HepG2 (cell line): ENCODE data around the gene PKNOX2. TPM values are rescaled to one million over a fixed set of nuclear protein-coding genes. Genes with fewer than 3 reads are reported as not detected.

Source experiments
- ATAC-seq: fragments of 200-7000 bp; cut with Tn5 transposase; 3 replicates; pipeline ENCODE4 v1.9.1; 2020; ENCODE audit warnings: mild to moderate bottlenecking, moderate library complexity
- BruUV-seq: library from RNA; stranded (reverse); fragments of 400-500 nt; replicated peaks from 2 replicates; lab custom pipeline; 2021; lab: Mats Ljungman, UMichigan
- CTCF ChIA-PET: fragments of 300-600 bp; formaldehyde crosslinking; extraction: SDS; loops from one replicate; lab custom pipeline; 2021; ENCODE audit warnings: low total read pairs, inconsistent platforms, low intra/inter-chr PET ratio; lab: Yijun Ruan, JAX
- POLR2A ChIA-PET: fragments of 350-600 bp; sonication (Branson Sonifier 250); formaldehyde crosslinking; loops from one replicate; lab custom pipeline; 2020; ENCODE audit warnings: antibody characterized with exemption, inconsistent platforms; lab: Yijun Ruan, JAX
- DNase-seq: peaks from one replicate; pipeline ENCODE4 v3.0.0-alpha.2; 2015; ENCODE audit warnings: low spot score
- FAIRE-seq: peaks from 3 replicates; lab custom pipeline; 2011; peaks lifted over from hg19 to GRCh38; lab: Jason Lieb, UNC
- H2AFZ ChIP-seq: one replicate; pipeline ENCODE4 v1.6.1; 2011; ENCODE audit warnings: low read length, inconsistent platforms
- H3K27ac ChIP-seq: fragments of 300-600 bp; 3 replicates; pipeline ENCODE4 v1.8.0; 2011; ENCODE audit warnings: mixed run types, mild to moderate bottlenecking, mixed read lengths, low read length, inconsistent platforms; ENCODE audit not compliant: insufficient read depth; ENCODE audit errors: extremely low read length
- H3K27me3 ChIP-seq, 2 experiments: fragments of 200-600 bp in 1 of 2; 2 replicates in 1 of 2; 3 replicates in 1 of 2; pipeline versions ENCODE4 v1.6.0 to v1.8.0; 2011; ENCODE audit warnings: low read length in 2 of 2, mild to moderate bottlenecking in 2 of 2, moderate library complexity in 2 of 2, inconsistent platforms in 1 of 2; ENCODE audit not compliant: insufficient read depth in 2 of 2, control insufficient read depth in 1 of 2
- H3K36me3 ChIP-seq, 2 experiments: fragments of 200-600 bp in 1 of 2; replicated peaks in 1 of 2; 2 replicates in 1 of 2; 3 replicates in 1 of 2; pipeline versions ENCODE4 v1.5.1 to v1.8.0; 2011; ENCODE audit warnings: low read length in 2 of 2, inconsistent platforms in 1 of 2; ENCODE audit not compliant: insufficient read depth in 2 of 2, control insufficient read depth in 1 of 2
- H3K4me1 ChIP-seq: 2 replicates; pipeline ENCODE4 v1.5.1; 2012; ENCODE audit warnings: low read length, inconsistent platforms; ENCODE audit not compliant: insufficient read depth
- H3K4me2 ChIP-seq: 2 replicates; pipeline ENCODE4 v1.6.0; 2011; ENCODE audit warnings: low read depth, low read length, inconsistent platforms
- H3K4me3 ChIP-seq, 3 experiments: fragments of 200-600 bp in 1 of 3; sonication (generic), shearing (Covaris generic) in 1 of 3; replicated peaks in 1 of 3; 2 replicates each; pipeline ENCODE4 v1.5.1; 2011 to 2016; ENCODE audit warnings: low read length in 3 of 3, inconsistent platforms in 2 of 3, low read depth in 2 of 3, mild to moderate bottlenecking in 2 of 3, control low read depth in 1 of 3, mixed read lengths in 1 of 3; ENCODE audit not compliant: insufficient read depth in 1 of 3
- H3K79me2 ChIP-seq: one replicate; pipeline ENCODE4 v1.6.1; 2011; ENCODE audit warnings: low read length, inconsistent platforms; ENCODE audit not compliant: insufficient read depth
- H3K9ac ChIP-seq: 2 replicates; pipeline ENCODE4 v1.6.0; 2011; ENCODE audit warnings: mild to moderate bottlenecking, low read depth, low read length, inconsistent platforms; ENCODE audit not compliant: insufficient read depth
- H3K9me3 ChIP-seq: 2 replicates; pipeline ENCODE4 v1.5.1; 2012; ENCODE audit warnings: mild to moderate bottlenecking, low read length
- H4K20me1 ChIP-seq: 2 replicates; pipeline ENCODE4 v1.6.0; 2011; ENCODE audit warnings: inconsistent platforms, mild to moderate bottlenecking, low read length, moderate library complexity; ENCODE audit not compliant: insufficient read depth
- ARNT ChIP-seq: fragments of 450-650 bp; IDR thresholded peaks from 2 replicates; pipeline ENCODE4 v1.6.1; 2017
- CEBPG ChIP-seq: IDR thresholded peaks from 2 replicates; pipeline ENCODE4 v1.6.1; 2016
- GFI1 ChIP-seq: sonication (generic); formaldehyde crosslinking; IDR thresholded peaks from 2 replicates; pipeline ENCODE4 v1.5.0; 2020; ENCODE audit warnings: missing genetic modification reagents, mild to moderate bottlenecking, borderline replicate concordance
- NONO ChIP-seq, 2 experiments: fragments of 450-650 bp in 1 of 2; sonication (generic) in 1 of 2; formaldehyde crosslinking in 1 of 2; IDR thresholded peaks in 1 of 2; conservative IDR thresholded peaks in 1 of 2; 2 replicates each; pipeline versions ENCODE4 v1.6.1 to v1.8.0; 2017 to 2022; ENCODE audit warnings: mild to moderate bottlenecking in 1 of 2, missing genetic modification reagents in 1 of 2, moderate library complexity in 1 of 2
- NR2F1 ChIP-seq, 2 experiments: fragments of 450-650 bp in 1 of 2; formaldehyde crosslinking in 1 of 2; IDR thresholded peaks; 2 replicates each; pipeline versions ENCODE4 v1.5.0 to v1.6.1; 2016 to 2020; ENCODE audit warnings: mild to moderate bottlenecking in 1 of 2, missing compliant biosample characterization in 1 of 2, missing genetic modification reagents in 1 of 2, moderate library complexity in 1 of 2
- PCBP1 ChIP-seq: fragments of 200-400 bp; formaldehyde crosslinking; IDR thresholded peaks from 2 replicates; pipeline ENCODE4 v1.6.1; 2017; ENCODE audit warnings: mild to moderate bottlenecking, low read depth, low read length, borderline replicate concordance
- RAD21 ChIP-seq: fragments of 450-650 bp; formaldehyde crosslinking; IDR thresholded peaks from 2 replicates; pipeline ENCODE4 v1.5.0; 2020; ENCODE audit warnings: mild to moderate bottlenecking
- RFX3 ChIP-seq: IDR thresholded peaks from 2 replicates; pipeline ENCODE4 v1.6.1; 2016; ENCODE audit warnings: missing biosample characterization, missing genetic modification reagents
- SUZ12 ChIP-seq: fragments of 150-350 bp; IDR thresholded peaks from 2 replicates; pipeline ENCODE4 v1.6.1; 2014; ENCODE audit warnings: low read depth, low read length
- TCF7 ChIP-seq: sonication (generic); IDR thresholded peaks from 2 replicates; pipeline ENCODE4 v1.6.1; 2016; ENCODE audit warnings: antibody characterized with exemption, low read depth
- ZFY ChIP-seq: sonication (generic); formaldehyde crosslinking; IDR thresholded peaks from 2 replicates; pipeline ENCODE4 v1.4.0; 2020; ENCODE audit warnings: missing genetic modification reagents
- ZNF230 ChIP-seq: sonication (generic); formaldehyde crosslinking; IDR thresholded peaks from 2 replicates; pipeline ENCODE4 v1.4.0; 2020; ENCODE audit warnings: mild to moderate bottlenecking, missing genetic modification reagents
- ZNF430 ChIP-seq: sonication (generic); formaldehyde crosslinking; IDR thresholded peaks from 2 replicates; pipeline ENCODE4 v1.9.0; 2021; ENCODE audit warnings: mild to moderate bottlenecking, missing genetic modification reagents
- ZNF441 ChIP-seq: sonication (generic); formaldehyde crosslinking; IDR thresholded peaks from 2 replicates; pipeline ENCODE4 v1.7.0; 2021; ENCODE audit warnings: missing genetic modification reagents, borderline replicate concordance
- ZNF556 ChIP-seq: sonication (generic); formaldehyde crosslinking; IDR thresholded peaks from 2 replicates; pipeline ENCODE4 v1.4.0; 2020; ENCODE audit warnings: mild to moderate bottlenecking, missing genetic modification reagents, borderline replicate concordance
- ZNF709 ChIP-seq: sonication (generic); formaldehyde crosslinking; IDR thresholded peaks from 2 replicates; pipeline ENCODE4 v1.5.0; 2020; ENCODE audit warnings: mild to moderate bottlenecking, missing genetic modification reagents
- ZNF773 ChIP-seq: sonication (generic); formaldehyde crosslinking; IDR thresholded peaks from 2 replicates; pipeline ENCODE4 v1.4.0; 2020; ENCODE audit warnings: missing genetic modification reagents, borderline replicate concordance
- ZNF792 ChIP-seq: IDR thresholded peaks from 2 replicates; pipeline ENCODE4 v1.6.1; 2016
- ZNF850 ChIP-seq: sonication (generic); formaldehyde crosslinking; conservative IDR thresholded peaks from 2 replicates; pipeline ENCODE4 v1.9.0; 2021; ENCODE audit warnings: mild to moderate bottlenecking, missing genetic modification reagents
- WGBS: methylation state at CpG from one replicate; pipeline ENCODE4 v1.1.6; 2017; ENCODE audit warnings: low lambda C conversion rate; 5-methylcytosine and 5-hydroxymethylcytosine counted together
- in situ Hi-C: cut with HindIII; loops from 2 replicates; pipeline ENCODE4 v1.10.0; 2017; ENCODE audit warnings: low pct_unique_long_range_greater_than_20kb; ENCODE audit not compliant: extremely low pct_ligation_motif_present
- intact Hi-C: fragments of 100-400 bp; cut with micrococcal nuclease; formaldehyde crosslinking; loops from one replicate; pipeline ENCODE4 v1.10.0; 2022; ENCODE audit not compliant: unreplicated experiment
- polyA plus RNA-seq, 8 experiments: library from polyadenylated mRNA; depleted of rRNA in 3 of 8; stranded (reverse) in 7 of 8; unstranded in 1 of 8; fragments of >200 nt; fragmentation: Illumina TruSeq in 4 of 8; extraction: Trizol in 4 of 8; gene quantifications; 2 replicates each; pipeline versions ENCODE4 v1.2.1 to v1.2.3, GENCODE V29; 2011 to 2016; ENCODE audit warnings: low read depth in 4 of 8, missing spikeins in 1 of 8, mixed read lengths in 1 of 8; ENCODE audit not compliant: insufficient read depth in 1 of 8
- total RNA-seq, 5 experiments: library from RNA; depleted of rRNA; stranded (reverse); fragments of >200 nt; fragmentation: Illumina TruSeq; extraction: Trizol; gene quantifications; 2 replicates each; pipeline ENCODE4 v1.2.3, GENCODE V29; 2016; ENCODE audit warnings: low read depth in 1 of 5
- TF ChIP-seq, protein P1 (sequence below): sonication (generic); formaldehyde crosslinking; IDR thresholded peaks from 2 replicates; pipeline ENCODE4 v1.8.0; 2022; ENCODE audit warnings: mild to moderate bottlenecking, missing genetic modification reagents

The PKNOX2 gene
- total and polyA plus RNA-seq, 2 of the 13 experiments (the other 11 are each of a cell fraction or from before 2014, with no cell fraction given) = not detected

DNA sequence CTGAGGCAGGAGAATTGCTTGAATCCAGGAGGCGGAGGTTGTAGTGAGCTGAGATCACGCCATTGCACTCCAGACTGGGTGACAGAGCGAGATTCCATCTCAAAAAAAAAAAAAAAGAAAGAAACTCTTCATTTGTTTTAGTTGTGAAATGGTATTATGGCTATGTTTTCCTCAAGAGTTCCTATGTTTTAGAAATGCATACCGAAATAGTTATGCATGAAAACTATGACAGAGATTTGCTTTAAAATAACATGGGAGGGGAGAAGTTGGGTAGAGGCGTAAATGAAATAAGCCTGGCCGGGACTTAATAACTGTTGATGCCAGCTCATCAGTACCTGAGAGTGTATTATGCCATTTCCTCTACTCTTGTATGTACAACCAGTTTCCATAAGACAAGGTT is 283.2 kb downstream of the PKNOX2 start:
- ATAC-seq = no peak
- intact Hi-C loops (no loop called here), in situ Hi-C loops (no loop called here)
- Histone ChIP-seq H3K4me1 (peaks cover 14% of the 10 kb centered on the region), H4K20me1 (no peaks in the 10 kb centered on the region), H3K9me3 (no peaks in the 10 kb centered on the region), H2AFZ (no peak overlapping the region), H3K79me2 (no peaks in the 10 kb centered on the region), H3K4me3 (no peak overlapping the region), H3K36me3 (no peaks in the 10 kb centered on the region), H3K9ac (no peak overlapping the region), H3K27me3 (peaks cover 0 to 1% of the 10 kb centered on the region in 2 experiments; a peak in 2 of 5 replicates), H3K4me2 (no peak overlapping the region), H3K27ac (no peak overlapping the region)
- WGBS = 71% methylated on average over 6 of the region's 6 CpGs
- ChIA-PET POLR2A (no interaction called here), CTCF (no interaction called here)
- TF ChIP-seq SUZ12 = no peak
- TF ChIP-seq ZNF430 (CRISPR knock-in tag) = no peak
- no peak for TF ChIP-seq GFI1 (CRISPR knock-in tag)
- TF ChIP-seq ZNF230 = no peak
- no peak for TF ChIP-seq ZNF773
- no peak for TF ChIP-seq PCBP1
- TF ChIP-seq RFX3 (CRISPR knock-in tag) = no peak
- no peak for TF ChIP-seq ARNT
- TF ChIP-seq RAD21 (CRISPR knock-in tag) = no peak
- TF ChIP-seq ZNF556 (CRISPR knock-in tag) = no peak
- TF ChIP-seq ZNF441 (CRISPR knock-in tag) = no peak
- TF ChIP-seq ZFY = no peak
- no peak for TF ChIP-seq ZNF792 (CRISPR knock-in tag)
- TF ChIP-seq TCF7 = no peak
- TF ChIP-seq, protein P1, sequence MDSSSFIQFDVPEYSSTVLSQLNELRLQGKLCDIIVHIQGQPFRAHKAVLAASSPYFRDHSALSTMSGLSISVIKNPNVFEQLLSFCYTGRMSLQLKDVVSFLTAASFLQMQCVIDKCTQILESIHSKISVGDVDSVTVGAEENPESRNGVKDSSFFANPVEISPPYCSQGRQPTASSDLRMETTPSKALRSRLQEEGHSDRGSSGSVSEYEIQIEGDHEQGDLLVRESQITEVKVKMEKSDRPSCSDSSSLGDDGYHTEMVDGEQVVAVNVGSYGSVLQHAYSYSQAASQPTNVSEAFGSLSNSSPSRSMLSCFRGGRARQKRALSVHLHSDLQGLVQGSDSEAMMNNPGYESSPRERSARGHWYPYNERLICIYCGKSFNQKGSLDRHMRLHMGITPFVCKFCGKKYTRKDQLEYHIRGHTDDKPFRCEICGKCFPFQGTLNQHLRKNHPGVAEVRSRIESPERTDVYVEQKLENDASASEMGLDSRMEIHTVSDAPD (CRISPR knock-in tag) = no peak
- no peak for TF ChIP-seq CEBPG (CRISPR knock-in tag)
- TF ChIP-seq ZNF850 (CRISPR knock-in tag) = no peak
- no peak for TF ChIP-seq NONO (IDR thresholded peaks at IDR 0.05)
- TF ChIP-seq NONO (CRISPR knock-in tag; conservative IDR thresholded peaks at IDR 0.05) = no peak
- no peak for TF ChIP-seq NR2F1 (CRISPR knock-in tag; IDR thresholded peaks at IDR 0.05)
- TF ChIP-seq ZNF709 (CRISPR knock-in tag) = no peak
- FAIRE-seq = no peak
- BruUV-seq = no TSS peak
- no peak for DNase-seq
